ENCODE data around the gene TMEM161B.
"Not testable (repeated sequence)": the region's sequence is repeated elsewhere in the genome, so short reads cannot be mapped to it uniquely, and the experiment has no call there.

Gene TMEM161B

GRCh38 chr5:88248743-88249540 lies 19.7 kb downstream of the TMEM161B start:
- DNase-seq (ENCODE audit: low read depth in 2 of 2) = no peak

GRCh38 chr5:88248094-88248493 lies 20.6 kb downstream of the TMEM161B start:
- no peak for DNase-seq (ENCODE audit: low read depth in 2 of 2)

GRCh38 chr5:88245893-88246244 lies 22.8 kb downstream of the TMEM161B start:
- no peak for DNase-seq (ENCODE audit: low read depth in 2 of 2)

- no peak for DNase-seq (ENCODE audit: low read depth in 2 of 2)
These were observed 23.3 kb downstream of the TMEM161B start for GRCh38 chr5:88245241-88245892.

GRCh38 chr5:88244686-88245085 lies 24.0 kb downstream of the TMEM161B start:
- DNase-seq (ENCODE audit: low read depth in 2 of 2) = no peak

- not testable (repeated sequence) for DNase-seq (ENCODE audit: low read depth in 2 of 2)
These were observed 25.2 kb downstream of the TMEM161B start for GRCh38 chr5:88243493-88243892.

- DNase-seq (ENCODE audit: low read depth in 2 of 2) = no peak
These were observed 29.9 kb downstream of the TMEM161B start for GRCh38 chr5:88238732-88239131.

- DNase-seq (ENCODE audit: low read depth in 2 of 2) = no peak
These were observed 31.6 kb downstream of the TMEM161B start for GRCh38 chr5:88236866-88237642.

GRCh38 chr5:88235828-88236227 lies 32.8 kb downstream of the TMEM161B start:
- DNase-seq (ENCODE audit: low read depth in 2 of 2) = no peak

- DNase-seq (ENCODE audit: low read depth in 2 of 2) = no peak
These were observed 33.3 kb downstream of the TMEM161B start for GRCh38 chr5:88235346-88235745.

GRCh38 chr5:88230546-88231066 lies 38.0 kb downstream of the TMEM161B start:
- DNase-seq (ENCODE audit: low read depth in 2 of 2) = no peak

GRCh38 chr5:88226881-88227450 lies 41.7 kb downstream of the TMEM161B start:
- DNase-seq (ENCODE audit: low read depth in 2 of 2) = no peak

GRCh38 chr5:88214655-88215054 lies 54.0 kb downstream of the TMEM161B start:
- DNase-seq (ENCODE audit: low read depth in 2 of 2) = no peak

GRCh38 chr5:88207575-88207974 lies 61.1 kb downstream of the TMEM161B start:
- no peak for DNase-seq (ENCODE audit: low read depth in 2 of 2)

- DNase-seq (ENCODE audit: low read depth in 2 of 2) = peak in 1 of 2 experiments; percentile 3
These were observed 64.5 kb downstream of the TMEM161B start for GRCh38 chr5:88203981-88204750.

- DNase-seq (ENCODE audit: low read depth in 2 of 2) = no peak
These were observed 73.0 kb downstream of the TMEM161B start for GRCh38 chr5:88195636-88196035.

GRCh38 chr5:88193896-88194295 lies 74.7 kb downstream of the TMEM161B start:
- DNase-seq (ENCODE audit: low read depth in 2 of 2) = no peak

GRCh38 chr5:88190106-88190834 lies 78.4 kb downstream of the TMEM161B start:
- no peak for DNase-seq (ENCODE audit: low read depth in 2 of 2)

GRCh38 chr5:88189484-88189883 lies 79.2 kb downstream of the TMEM161B start:
- not testable (repeated sequence) for DNase-seq (ENCODE audit: low read depth in 2 of 2)

GRCh38 chr5:88188458-88189132 lies 80.0 kb downstream of the TMEM161B start:
- DNase-seq (ENCODE audit: low read depth in 2 of 2) = no peak

Measured in stimulated activated CD4-positive, alpha-beta T cell treated with anti-CD3 and anti-CD28 coated beads, Interleukin-12 subunit alpha, Interleukin-12 subunit beta, amount 100 ng/mL, for 24 hours (primary cell).